Spinal cord (tissue), 10 donors: ENCODE measurements around the gene BRINP1. TPM values are rescaled to one million over a fixed set of nuclear protein-coding genes. Genes with fewer than 3 reads are reported as not detected.

Experiments
- DNase-seq, 6 donors: peaks; one replicate each; pipeline versions ENCODE4 v3.0.0 to v3.0.0-alpha.2; 2013 to 2015; ENCODE audit warnings: low spot score in 6 of 6, low read depth in 4 of 6
- H3K27ac ChIP-seq: one replicate; pipeline ENCODE4 v1.5.1; 2013; ENCODE audit warnings: low read depth, low read length, control low read depth
- H3K27me3 ChIP-seq: one replicate; pipeline ENCODE4 v1.6.1; 2013; ENCODE audit warnings: low read length; ENCODE audit not compliant: control insufficient read depth, insufficient read depth
- H3K36me3 ChIP-seq: one replicate; pipeline ENCODE4 v1.6.1; 2013; ENCODE audit warnings: low read length; ENCODE audit not compliant: control insufficient read depth, insufficient read depth
- H3K4me1 ChIP-seq: one replicate; pipeline ENCODE4 v1.6.1; 2013; ENCODE audit warnings: low read length; ENCODE audit not compliant: control insufficient read depth, insufficient read depth
- H3K4me3 ChIP-seq: one replicate; pipeline ENCODE4 v1.5.1; 2013; ENCODE audit warnings: low read depth, low read length, control low read depth
- H3K9me3 ChIP-seq: one replicate; pipeline ENCODE4 v1.6.1; 2013; ENCODE audit warnings: low read length; ENCODE audit not compliant: control insufficient read depth, insufficient read depth
- WGBS: methylation state at CpG from one replicate; pipeline ENCODE4 v1.1.5; 2013; ENCODE audit warnings: missing lambda C conversion rate; ENCODE audit not compliant: insufficient coverage; 5-methylcytosine and 5-hydroxymethylcytosine counted together
- polyA plus RNA-seq, 2 donors: library from polyadenylated mRNA; unstranded; fragments of 120-200 nt; gene quantifications; one replicate each; pipeline ENCODE4 v1.2.1, GENCODE V29; 2013; ENCODE audit not compliant: insufficient read length in 2 of 2
- total RNA-seq, 2 donors: library from RNA; depleted of rRNA in 1 of 2; stranded (reverse); fragments of 120-200 nt in 1 of 2; fragments of >200 nt in 1 of 2; gene quantifications; one replicate each; pipeline versions ENCODE4 v1.2.3 to v1.2.4, GENCODE V29; 2013 to 2014
- donor health status: healthy.

Gene BRINP1
- total and polyA plus RNA-seq, 4 donors: 47.2 to 113 (median 90.9) TPM

DNA sequence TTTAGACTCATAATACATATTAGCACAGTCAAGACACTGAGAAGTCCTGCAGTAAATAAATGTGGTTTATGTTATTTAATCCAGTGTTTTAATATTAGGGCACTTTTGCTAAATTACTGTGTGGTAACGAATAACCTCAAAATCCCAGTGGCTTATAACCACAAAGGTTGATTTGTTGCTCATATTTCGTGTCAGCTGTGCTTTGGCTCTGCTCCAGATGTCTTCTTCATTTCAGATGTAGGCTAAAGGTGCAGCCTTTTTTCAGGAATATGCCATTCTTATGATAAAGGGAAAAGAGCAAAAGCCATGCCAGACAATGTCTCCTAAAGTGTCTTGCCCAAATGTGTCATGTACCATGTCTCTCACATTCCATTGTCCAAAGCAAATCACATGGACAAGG lies 144.8 kb downstream of the BRINP1 start:
- H3K4me3 ChIP-seq: no peak overlapping the region
- H3K27ac ChIP-seq: no peak overlapping the region
- no peaks in the 10 kb centered on the region for H3K9me3 ChIP-seq
- DNase-seq: no peak
- WGBS: no CpG with 5 or more reads among the region's 2 CpGs
- peaks cover 3% of the 10 kb centered on the region for H3K36me3 ChIP-seq
- no peaks in the 10 kb centered on the region for H3K27me3 ChIP-seq
- H3K4me1 ChIP-seq: no peaks in the 10 kb centered on the region

- peak in 1 of 6 donors; percentile 71 for DNase-seq
Observed at GRCh38 chr9:119221276-119221675, 148.0 kb downstream of the BRINP1 start.

GRCh38 chr9:119218293-119218692 lies 150.9 kb downstream of the BRINP1 start:
- H3K4me1 ChIP-seq: peaks cover 14% of the 10 kb centered on the region
- H3K36me3 ChIP-seq: peaks cover 5% of the 10 kb centered on the region
- no peak overlapping the region for H3K4me3 ChIP-seq
- H3K27ac ChIP-seq: no peak overlapping the region
- H3K27me3 ChIP-seq: no peaks in the 10 kb centered on the region
- 83% methylated on average over 1 of the region's 7 CpGs for WGBS
- no peaks in the 10 kb centered on the region for H3K9me3 ChIP-seq
- DNase-seq: no peak

More at GRCh38 chr9:119221276-119221675, 148.0 kb downstream of the BRINP1 start:
- Histone ChIP-seq H3K4me3 (no peak overlapping the region), H3K27ac (no peak overlapping the region), H3K36me3 (peaks cover 5% of the 10 kb centered on the region), H3K9me3 (no peaks in the 10 kb centered on the region), H3K4me1 (peaks cover 10% of the 10 kb centered on the region), H3K27me3 (no peaks in the 10 kb centered on the region)
- WGBS: 60% methylated on average over 4 of the region's 4 CpGs

GRCh38 chr9:119216651-119217331 lies 152.4 kb downstream of the BRINP1 start:
- H3K4me3 ChIP-seq: no peak overlapping the region
- no peaks in the 10 kb centered on the region for H3K9me3 ChIP-seq
- WGBS: no CpG with 5 or more reads among the region's 8 CpGs
- peak overlapping the region; percentile 67 for H3K27ac ChIP-seq
- H3K4me1 ChIP-seq: peaks cover 14% of the 10 kb centered on the region
- H3K36me3 ChIP-seq: peaks cover 5% of the 10 kb centered on the region
- H3K27me3 ChIP-seq: no peaks in the 10 kb centered on the region
- DNase-seq: peak; percentile 70 to 93 (median 82)

DNA sequence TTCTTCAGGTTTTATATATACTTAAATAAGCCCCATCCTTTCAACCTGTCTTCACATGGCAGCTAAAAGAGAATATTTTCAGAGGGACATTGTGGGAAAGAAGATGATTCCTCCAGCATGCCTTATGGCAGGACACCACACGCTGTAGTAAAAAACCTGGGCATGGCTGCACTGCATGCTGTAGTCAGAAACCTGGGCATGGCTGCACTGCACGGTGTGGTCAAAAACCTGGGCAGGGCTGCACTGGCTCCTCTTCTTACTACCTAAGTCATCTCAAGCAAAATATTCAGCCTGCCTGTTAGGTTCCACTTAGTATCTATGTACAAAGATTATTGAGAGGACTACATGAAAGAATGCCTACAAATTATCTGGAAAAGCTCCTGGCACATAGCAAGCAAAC lies 153.6 kb downstream of the BRINP1 start:
- Histone ChIP-seq H3K4me1 (peaks cover 14% of the 10 kb centered on the region), H3K9me3 (no peaks in the 10 kb centered on the region), H3K27ac (peak overlapping the region; percentile 60), H3K27me3 (no peaks in the 10 kb centered on the region), H3K36me3 (peaks cover 5% of the 10 kb centered on the region), H3K4me3 (no peak overlapping the region)
- no CpG with 5 or more reads among the region's 2 CpGs for WGBS
- no peak for DNase-seq

DNA sequence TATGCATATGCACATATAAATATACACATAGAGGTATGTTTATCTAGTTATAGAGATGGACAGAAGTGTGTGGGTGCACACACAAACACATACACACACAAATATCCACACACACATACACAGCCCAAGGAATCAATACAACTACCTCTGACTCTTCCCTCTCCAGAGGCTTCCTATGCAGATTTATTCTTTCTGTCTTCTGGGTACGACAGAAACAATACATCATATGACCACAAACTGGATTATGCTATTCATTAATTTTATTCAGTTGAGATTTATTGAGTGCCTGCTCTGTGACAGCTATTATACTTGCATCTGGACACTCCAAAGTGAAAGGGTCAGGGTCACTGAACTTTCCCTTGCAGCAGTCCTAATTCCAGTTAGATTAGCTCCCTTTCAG lies 155.8 kb downstream of the BRINP1 start:
- H3K27me3 ChIP-seq: no peaks in the 10 kb centered on the region
- H3K9me3 ChIP-seq: no peaks in the 10 kb centered on the region
- peaks cover 11% of the 10 kb centered on the region for H3K4me1 ChIP-seq
- peaks cover 3% of the 10 kb centered on the region for H3K36me3 ChIP-seq
- WGBS: no CpG with 5 or more reads among the region's 1 CpG
- no peak overlapping the region for H3K27ac ChIP-seq
- DNase-seq: no peak
- no peak overlapping the region for H3K4me3 ChIP-seq

- H3K27ac ChIP-seq: no peak overlapping the region
- no peaks in the 10 kb centered on the region for H3K4me1 ChIP-seq
- H3K9me3 ChIP-seq: no peaks in the 10 kb centered on the region
- H3K27me3 ChIP-seq: no peaks in the 10 kb centered on the region
- peaks cover 6% of the 10 kb centered on the region for H3K36me3 ChIP-seq
- whole genome bisulfite sequencing: 40% methylated on average over 1 of the region's 7 CpGs
- no peak overlapping the region for H3K4me3 ChIP-seq
- peak in 1 of 6 donors; percentile 51 for DNase-seq
Observed at GRCh38 chr9:119197893-119198607, 171.2 kb downstream of the BRINP1 start.

- H3K27me3 ChIP-seq: no peaks in the 10 kb centered on the region
- H3K36me3 ChIP-seq: no peaks in the 10 kb centered on the region
- 100% methylated on average over 1 of the region's 2 CpGs for WGBS
- no peak overlapping the region for H3K4me3 ChIP-seq
- no peaks in the 10 kb centered on the region for H3K9me3 ChIP-seq
- DNase-seq: peak in 1 of 6 donors; percentile 25
- no peaks in the 10 kb centered on the region for H3K4me1 ChIP-seq
- no peak overlapping the region for H3K27ac ChIP-seq
Observed at GRCh38 chr9:119195521-119195920, 173.7 kb downstream of the BRINP1 start.

- H3K36me3 ChIP-seq: peaks cover 9% of the 10 kb centered on the region
Observed at GRCh38 chr9:119185298-119185697, 183.9 kb downstream of the BRINP1 start.

More at GRCh38 chr9:119185298-119185697, 183.9 kb downstream of the BRINP1 start:
- Histone ChIP-seq H3K9me3 (no peaks in the 10 kb centered on the region), H3K27ac (no peak overlapping the region), H3K27me3 (no peaks in the 10 kb centered on the region), H3K4me3 (no peak overlapping the region), H3K4me1 (peaks cover 9% of the 10 kb centered on the region)
- WGBS: 100% methylated on average over 1 of the region's 3 CpGs
- DNase-seq: no peak
